HG03575 (cell line): ENCODE measurements around the gene SEC24D.
"Not testable (repeated sequence)": the region's sequence is repeated elsewhere in the genome, so short reads cannot be mapped to it uniquely, and the experiment has no call there.

Experiments
- ATAC-seq: cut with Tn5 transposase; IDR thresholded peaks from one replicate; pipeline ENCODE4 v1.9.1; 2021; ENCODE audit not compliant: unreplicated experiment, insufficient number of reproducible peaks, low FRiP score; ENCODE audit errors: extremely low read depth

The SEC24D gene

GRCh38 chr4:118816538-118817177, 19.3 kb downstream of the SEC24D start:
- ATAC-seq, result no peak

- ATAC-seq, result no peak
Observed at GRCh38 chr4:118814891-118815290, 21.0 kb downstream of the SEC24D start.

GRCh38 chr4:118814058-118814457, 21.9 kb downstream of the SEC24D start:
- ATAC-seq, result no peak

GRCh38 chr4:118813561-118813960, 22.4 kb downstream of the SEC24D start:
- ATAC-seq, result no peak

- no peak for ATAC-seq
Observed at GRCh38 chr4:118811832-118812231, 24.1 kb downstream of the SEC24D start.

GRCh38 chr4:118810991-118811764, 24.7 kb downstream of the SEC24D start:
- ATAC-seq, result no peak

- no peak for ATAC-seq
Observed at GRCh38 chr4:118807659-118808058, 28.3 kb downstream of the SEC24D start.

- no peak for ATAC-seq
Observed at GRCh38 chr4:118803253-118803652, 32.7 kb downstream of the SEC24D start.

- no peak for ATAC-seq
Observed at GRCh38 chr4:118801895-118802575, 33.9 kb downstream of the SEC24D start.

- no peak for ATAC-seq
Observed at GRCh38 chr4:118799231-118799942, 36.5 kb downstream of the SEC24D start.

- ATAC-seq, result no peak
Observed at GRCh38 chr4:118798658-118799057, 37.3 kb downstream of the SEC24D start.

- no peak for ATAC-seq
Observed at GRCh38 chr4:118797558-118798142, 38.3 kb downstream of the SEC24D start.

GRCh38 chr4:118791690-118792446, 44.1 kb downstream of the SEC24D start:
- ATAC-seq, result not testable (repeated sequence)

- no peak for ATAC-seq
Observed at GRCh38 chr4:118790544-118790943, 45.4 kb downstream of the SEC24D start.

GRCh38 chr4:118788911-118789310, 47.0 kb downstream of the SEC24D start:
- no peak for ATAC-seq

- no peak for ATAC-seq
Observed at GRCh38 chr4:118787844-118788380, 48.0 kb downstream of the SEC24D start.

- ATAC-seq, result no peak
Observed at GRCh38 chr4:118784776-118785175, 51.1 kb downstream of the SEC24D start.

GRCh38 chr4:118783887-118784286, 52.0 kb downstream of the SEC24D start:
- no peak for ATAC-seq
